22Rv1 (cell line): ENCODE data around the gene SNRPB.

ENCODE experiments used
- CTCF ChIP-seq: fragments of 450-650 bp; IDR thresholded peaks from 2 replicates; pipeline ENCODE4 v1.5.1; 2017; ENCODE audit warnings: mild to moderate bottlenecking
- ZFX ChIP-seq: fragments of 450-650 bp; IDR thresholded peaks from 2 replicates; pipeline ENCODE4 v1.6.1; 2017; ENCODE audit warnings: antibody characterized with exemption, borderline replicate concordance

- TF ChIP-seq CTCF (no peak), ZFX (no peak)
These were observed 2.9 kb upstream of the SNRPB start for GRCh38 chr20:2473516-2473915.
